H1 (cell line): ENCODE data around the gene ZNF148. TPM values are rescaled to one million over a fixed set of nuclear protein-coding genes. Genes with fewer than 3 reads are reported as not detected.

Source experiments
- CTCF ChIA-PET: fragments of 300-600 bp; sonication (Branson Sonifier 250); formaldehyde crosslinking; loops from one replicate; lab custom pipeline; 2021; ENCODE audit not compliant: partially characterized antibody; lab: Charles Lee
- POLR2A ChIA-PET: fragments of 300-600 bp; sonication (Branson Sonifier 250); formaldehyde crosslinking; loops from one replicate; lab custom pipeline; 2021; ENCODE audit warnings: inconsistent platforms; ENCODE audit not compliant: partially characterized antibody; lab: Charles Lee
- DNase-seq, 2 experiments: peaks; one replicate each; pipeline versions ENCODE4 v3.0.0 to v3.0.0-alpha.2; 2010 to 2022; ENCODE audit warnings: low spot score in 2 of 2, low read depth in 1 of 2, mixed read lengths in 1 of 2
- FAIRE-seq: peaks from 2 replicates; lab custom pipeline; 2011; peaks lifted over from hg19 to GRCh38; lab: Jason Lieb, UNC
- H2AFZ ChIP-seq: 2 replicates; pipeline ENCODE4 v1.8.1; 2012; ENCODE audit warnings: low read length, inconsistent platforms
- H2AK5ac ChIP-seq: 2 replicates; pipeline ENCODE4 v1.6.1; 2013; ENCODE audit warnings: low read depth, low read length
- H2BK120ac ChIP-seq: replicated peaks from 2 replicates; pipeline ENCODE3; 2013; ENCODE audit warnings: low read depth, low read length, inconsistent platforms
- H2BK12ac ChIP-seq: 2 replicates; pipeline ENCODE4 v1.6.1; 2013; ENCODE audit warnings: low read depth, low read length
- H2BK15ac ChIP-seq: 2 replicates; pipeline ENCODE4 v1.6.1; 2013; ENCODE audit warnings: low read length
- H2BK20ac ChIP-seq: 2 replicates; pipeline ENCODE4 v1.6.1; 2013; ENCODE audit warnings: low read length
- H2BK5ac ChIP-seq: 2 replicates; pipeline ENCODE4 v1.6.1; 2013; ENCODE audit warnings: low read depth, low read length
- H3K14ac ChIP-seq: 2 replicates; pipeline ENCODE4 v1.6.1; 2013; ENCODE audit warnings: inconsistent platforms; ENCODE audit not compliant: insufficient read length
- H3K18ac ChIP-seq: 2 replicates; pipeline ENCODE4 v1.6.1; 2013; ENCODE audit warnings: low read length; ENCODE audit errors: extremely low read depth
- H3K23ac ChIP-seq: 2 replicates; pipeline ENCODE4 v1.6.1; 2013; ENCODE audit warnings: inconsistent platforms; ENCODE audit not compliant: insufficient read length
- H3K23me2 ChIP-seq: 2 replicates; pipeline ENCODE4 v1.6.1; 2013; ENCODE audit warnings: low read depth, low read length
- H3K27ac ChIP-seq: 2 replicates; pipeline ENCODE4 v1.6.1; 2011; ENCODE audit warnings: low read depth, low read length, inconsistent platforms
- H3K27me3 ChIP-seq, 4 experiments: replicated peaks in 1 of 4; 1 replicate in 1 of 4; 2 replicates in 3 of 4; pipeline versions ENCODE4 v1.6.1 to v1.8.1; 2011 to 2013; ENCODE audit warnings: low read length in 3 of 4, mild to moderate bottlenecking in 3 of 4, inconsistent platforms in 2 of 4, mixed read lengths in 2 of 4, moderate library complexity in 1 of 4; ENCODE audit not compliant: control insufficient read depth in 3 of 4, insufficient read depth in 3 of 4; ENCODE audit errors: extremely low read depth in 1 of 4
- H3K36me3 ChIP-seq, 4 experiments: 2 replicates each; pipeline versions ENCODE4 v1.6.1 to v1.8.1; 2011 to 2013; ENCODE audit warnings: mild to moderate bottlenecking in 4 of 4, low read length in 3 of 4, moderate library complexity in 2 of 4, control low read depth in 1 of 4, inconsistent platforms in 1 of 4; ENCODE audit not compliant: insufficient read depth in 4 of 4, control insufficient read depth in 2 of 4
- H3K4ac ChIP-seq: replicated peaks from 2 replicates; pipeline ENCODE3; 2013; ENCODE audit warnings: low read length, low read depth, mixed read lengths, inconsistent platforms; ENCODE audit not compliant: insufficient read length
- H3K4me1 ChIP-seq, 4 experiments: replicated peaks in 1 of 4; 1 replicate in 1 of 4; 2 replicates in 3 of 4; pipeline versions ENCODE4 v1.6.1 to v1.8.1; 2011 to 2013; ENCODE audit warnings: low read length in 3 of 4, inconsistent platforms in 2 of 4, mixed read lengths in 1 of 4; ENCODE audit not compliant: insufficient read depth in 4 of 4, control insufficient read depth in 3 of 4
- H3K4me2 ChIP-seq, 2 experiments: 2 replicates each; pipeline versions ENCODE4 v1.6.1 to v1.8.1; 2011 to 2013; ENCODE audit warnings: low read depth in 2 of 2, low read length in 2 of 2, control low read depth in 1 of 2, inconsistent platforms in 1 of 2, mild to moderate bottlenecking in 1 of 2; ENCODE audit not compliant: insufficient read depth in 1 of 2
- H3K4me3 ChIP-seq, 4 experiments: fragments of 200-600, 300-600 bp in 1 of 4; sonication (generic), shearing (Covaris generic), sonication (Bioruptor Twin) in 1 of 4; 2 replicates each; pipeline versions ENCODE4 v1.5.1 to v1.8.1; 2011 to 2016; ENCODE audit warnings: low read length in 4 of 4, low read depth in 3 of 4, control low read depth in 2 of 4, inconsistent platforms in 2 of 4, mild to moderate bottlenecking in 2 of 4, mixed read lengths in 1 of 4, moderate library complexity in 1 of 4; ENCODE audit not compliant: insufficient read depth in 2 of 4; ENCODE audit errors: extremely low read depth in 1 of 4
- H3K56ac ChIP-seq: replicated peaks from 2 replicates; pipeline ENCODE3; 2013; ENCODE audit warnings: low read depth, mild to moderate bottlenecking, mixed read lengths, low read length, inconsistent platforms; ENCODE audit not compliant: insufficient read length
- H3K79me1 ChIP-seq: 2 replicates; pipeline ENCODE4 v1.6.1; 2013; ENCODE audit warnings: low read depth, low read length, control low read depth
- H3K79me2 ChIP-seq, 2 experiments: 2 replicates each; pipeline versions ENCODE4 v1.6.1 to v1.8.1; 2012 to 2013; ENCODE audit warnings: low read length in 2 of 2, mild to moderate bottlenecking in 2 of 2, inconsistent platforms in 1 of 2; ENCODE audit not compliant: insufficient read depth in 2 of 2, control insufficient read depth in 1 of 2
- H3K9ac ChIP-seq, 4 experiments: replicated peaks in 1 of 4; 1 replicate in 1 of 4; 2 replicates in 3 of 4; pipeline versions ENCODE4 v1.6.1 to v1.8.1; 2011 to 2013; ENCODE audit warnings: low read depth in 3 of 4, low read length in 3 of 4, control low read depth in 2 of 4, mild to moderate bottlenecking in 2 of 4, moderate library complexity in 2 of 4, inconsistent platforms in 1 of 4; ENCODE audit errors: extremely low read depth in 1 of 4
- H3K9me3 ChIP-seq, 2 experiments: 2 replicates each; pipeline versions ENCODE4 v1.6.1 to v1.8.1; 2012 to 2013; ENCODE audit warnings: mild to moderate bottlenecking in 2 of 2, moderate library complexity in 2 of 2, control low read depth in 1 of 2, inconsistent platforms in 1 of 2, low read depth in 1 of 2, low read length in 1 of 2, mixed read lengths in 1 of 2; ENCODE audit not compliant: insufficient read depth in 2 of 2
- H4K20me1 ChIP-seq, 2 experiments: replicated peaks in 1 of 2; 2 replicates each; pipeline versions ENCODE3 to v1.8.1; 2011 to 2013; ENCODE audit warnings: inconsistent platforms in 2 of 2, low read length in 2 of 2, mild to moderate bottlenecking in 1 of 2; ENCODE audit not compliant: insufficient read depth in 2 of 2, control insufficient read depth in 1 of 2
- H4K5ac ChIP-seq: 2 replicates; pipeline ENCODE4 v1.6.1; 2013; ENCODE audit warnings: low read length, low read depth, mixed read lengths, inconsistent platforms; ENCODE audit not compliant: insufficient read length
- H4K8ac ChIP-seq: 2 replicates; pipeline ENCODE4 v1.8.0; 2013; ENCODE audit warnings: mild to moderate bottlenecking, moderate library complexity, low read length, inconsistent platforms; ENCODE audit not compliant: insufficient read depth; ENCODE audit errors: extremely low read depth
- H4K91ac ChIP-seq: replicated peaks from 2 replicates; pipeline ENCODE3; 2013; ENCODE audit warnings: low read length, mixed read lengths, inconsistent platforms; ENCODE audit not compliant: insufficient read length
- ASH2L ChIP-seq: fragments of 200-600, 300-600 bp; sonication (generic); IDR thresholded peaks from one replicate; pipeline ENCODE4 v1.7.1; 2017; ENCODE audit warnings: low read length
- CBX5 ChIP-seq: fragments of 300-800, 300-1000 bp; sonication (generic); IDR thresholded peaks from 2 replicates; pipeline ENCODE4 v1.7.1; 2016; ENCODE audit warnings: antibody characterized with exemption, low read length, low read depth
- CHD1 ChIP-seq: IDR thresholded peaks from 2 replicates; pipeline ENCODE4 v1.6.1; 2012; ENCODE audit warnings: low read depth, low read length, improper control_type of control experiment
- CREB1 ChIP-seq: IDR thresholded peaks from 2 replicates; pipeline ENCODE4 v1.6.1; 2012; ENCODE audit warnings: inconsistent platforms
- GTF2F1 ChIP-seq: IDR thresholded peaks from 2 replicates; pipeline ENCODE4 v1.6.1; 2012; ENCODE audit warnings: low read depth, low read length, improper control_type of control experiment, borderline replicate concordance
- JUN ChIP-seq: IDR thresholded peaks from 2 replicates; pipeline ENCODE4 v1.6.1; 2011; ENCODE audit warnings: low read depth, mild to moderate bottlenecking, improper control_type of control experiment, low read length
- KDM1A ChIP-seq: fragments of 200-600, 300-600 bp; sonication (generic); IDR thresholded peaks from 2 replicates; pipeline ENCODE4 v1.7.1; 2016; ENCODE audit warnings: mild to moderate bottlenecking, low read length, borderline replicate concordance
- POLR2A ChIP-seq, 2 experiments: IDR thresholded peaks; 1 replicate in 1 of 2; 2 replicates in 1 of 2; pipeline ENCODE4 v1.6.1; 2011; ENCODE audit warnings: low read depth in 2 of 2, low read length in 2 of 2, mild to moderate bottlenecking in 2 of 2; ENCODE audit errors: control extremely low read depth in 1 of 2
- RXRA ChIP-seq: IDR thresholded peaks from 2 replicates; pipeline ENCODE4 v1.6.1; 2011; ENCODE audit warnings: low read depth, mild to moderate bottlenecking, low read length, moderate library complexity; ENCODE audit not compliant: insufficient read depth
- TAF1 ChIP-seq: IDR thresholded peaks from 2 replicates; pipeline ENCODE4 v1.6.1; 2011; ENCODE audit warnings: mild to moderate bottlenecking, low read depth, low read length
- TCF12 ChIP-seq: IDR thresholded peaks from 2 replicates; pipeline ENCODE4 v1.6.1; 2011; ENCODE audit warnings: low read depth, mild to moderate bottlenecking, low read length
- TEAD4 ChIP-seq: IDR thresholded peaks from 2 replicates; pipeline ENCODE4 v1.6.1; 2012; ENCODE audit warnings: low read depth, low read length, inconsistent platforms, mixed read lengths
- ZNF274 ChIP-seq: IDR thresholded peaks from 2 replicates; pipeline ENCODE4 v1.7.0; 2012; ENCODE audit warnings: low read length, borderline replicate concordance; ENCODE audit errors: extremely low read depth
- WGBS, 2 experiments: shearing (Covaris generic) in 1 of 2; methylation state at CpG; one replicate each; pipeline versions ENCODE4 v1.1.6 to v1.1.7; 2013 to 2015; ENCODE audit warnings: low lambda C conversion rate in 2 of 2, mixed read lengths in 2 of 2, inconsistent platforms in 1 of 2, low coverage in 1 of 2, missing lambda C conversion rate in 1 of 2; ENCODE audit not compliant: insufficient replicate concordance in 2 of 2, insufficient coverage in 1 of 2, insufficient read length in 1 of 2; ENCODE audit errors: extremely low coverage in 1 of 2, missing lambda C conversion rate in 1 of 2; 5-methylcytosine and 5-hydroxymethylcytosine counted together
- polyA plus RNA-seq, 7 experiments: library from polyadenylated mRNA; depleted of rRNA in 3 of 7; stranded (reverse) in 5 of 7; unstranded in 2 of 7; fragments of >200 nt in 5 of 7; fragments of 200-250 nt in 2 of 7; gene quantifications; 1 replicate in 5 of 7; 2 replicates in 1 of 7; 4 replicates in 1 of 7; pipeline versions ENCODE4 v1.2.1 to v1.2.3, GENCODE V29; 2011 to 2013; ENCODE audit warnings: missing spikeins in 2 of 7, mixed read lengths in 2 of 7
- total RNA-seq: library from RNA; stranded (reverse); fragmentation: NEBNext Ultra II Directional; extraction: Animal tissue kit (Norgen Biotek cat#: 25700); gene quantifications from 2 replicates; pipeline ENCODE4 v1.2.1, GENCODE V29; 2021
- TF ChIP-seq, protein P1 (sequence below): IDR thresholded peaks from 2 replicates; pipeline ENCODE4 v1.6.1; 2011; ENCODE audit warnings: low read depth, mild to moderate bottlenecking, low read length; ENCODE audit not compliant: insufficient read depth
- TF ChIP-seq, protein P2 (sequence below): IDR thresholded peaks from 2 replicates; pipeline ENCODE4 v1.6.1; 2012; ENCODE audit warnings: inconsistent platforms

ZNF148 gene
- total and polyA plus RNA-seq, 2 of the 8 experiments (the other 6 are each of a cell fraction or from before 2014, with no cell fraction given) = 3.7 to 22.6 TPM

DNA sequence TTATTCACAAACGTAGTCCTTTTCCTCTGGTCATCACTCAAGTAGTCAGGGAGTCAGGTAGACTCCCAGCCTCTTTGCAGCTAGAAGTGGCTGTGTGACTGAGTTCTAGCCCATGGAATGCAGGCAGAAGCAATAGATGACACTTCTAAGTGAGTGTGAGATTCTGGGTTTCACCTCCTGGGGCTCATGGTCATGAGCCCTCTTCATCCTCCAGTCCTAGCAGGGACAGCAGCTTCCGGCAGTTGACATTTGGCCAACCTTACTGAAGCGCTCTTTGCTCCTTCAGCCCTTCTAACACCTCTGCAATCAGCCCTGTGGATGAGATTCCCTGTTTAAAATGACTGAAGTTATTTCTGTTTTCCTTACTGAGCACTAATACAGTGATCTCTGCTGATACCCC, 184.3 kb downstream of the ZNF148 start:
- Histone ChIP-seq H2AFZ (no peak overlapping the region), H2BK15ac (no peak overlapping the region), H3K27me3 (no peaks in the 10 kb centered on the region), H2BK5ac (no peak overlapping the region), H4K20me1 (no peaks in the 10 kb centered on the region), H3K23ac (no peak overlapping the region), H3K27ac (no peak overlapping the region), H3K4ac (no peak overlapping the region), H2BK20ac (no peak overlapping the region), H3K79me1 (no peaks in the 10 kb centered on the region), H3K18ac (no peak overlapping the region), H3K14ac (no peak overlapping the region), H3K23me2 (no peaks in the 10 kb centered on the region), H2AK5ac (no peak overlapping the region), H3K4me3 (no peak overlapping the region), H3K9me3 (no peaks in the 10 kb centered on the region; a peak in 1 of 4 replicates), H2BK120ac (no peak overlapping the region), H4K5ac (no peak overlapping the region), H3K36me3 (peaks cover 0 to 10% (median 2%) of the 10 kb centered on the region in 4 experiments; a peak in 3 of 8 replicates), H3K56ac (no peak overlapping the region), H4K91ac (no peak overlapping the region), H3K9ac (no peak overlapping the region), H3K79me2 (no peaks in the 10 kb centered on the region), H3K4me1 (peaks cover 3 to 17% (median 11%) of the 10 kb centered on the region in 4 experiments), H3K4me2 (no peak overlapping the region), H4K8ac (no peak overlapping the region), H2BK12ac (no peak overlapping the region)
- 62% methylated on average over 3 of the region's 3 CpGs; no CpG with 5 or more reads in 1 of the 2 experiments for WGBS, 2 experiments
- ChIA-PET POLR2A (no interaction called here), CTCF (interaction anchor here (0.8 to 3.9 kb wide), 3 partner anchors 11 to 40 kb away, joined by 3 to 16 read pairs (median 6); no protein-coding TSS in a partner anchor)
- FAIRE-seq (no peak), DNase-seq (no peak)
- TF ChIP-seq ASH2L = no peak
- TF ChIP-seq GTF2F1 = no peak
- TF ChIP-seq ZNF274 = no peak
- TF ChIP-seq TCF12 = no peak
- no peak for TF ChIP-seq CHD1
- TF ChIP-seq, protein P1, sequence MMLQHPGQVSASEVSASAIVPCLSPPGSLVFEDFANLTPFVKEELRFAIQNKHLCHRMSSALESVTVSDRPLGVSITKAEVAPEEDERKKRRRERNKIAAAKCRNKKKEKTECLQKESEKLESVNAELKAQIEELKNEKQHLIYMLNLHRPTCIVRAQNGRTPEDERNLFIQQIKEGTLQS = no peak
- TF ChIP-seq JUN = no peak
- no peak for TF ChIP-seq CREB1
- TF ChIP-seq CBX5 = no peak
- TF ChIP-seq KDM1A = no peak
- TF ChIP-seq, protein P2, sequence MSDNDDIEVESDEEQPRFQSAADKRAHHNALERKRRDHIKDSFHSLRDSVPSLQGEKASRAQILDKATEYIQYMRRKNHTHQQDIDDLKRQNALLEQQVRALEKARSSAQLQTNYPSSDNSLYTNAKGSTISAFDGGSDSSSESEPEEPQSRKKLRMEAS = no peak
- TF ChIP-seq TEAD4 = no peak
- no peak for TF ChIP-seq RXRA
- no peak for TF ChIP-seq POLR2A (IDR thresholded peaks at IDR 0.05; ENCODE audit: control extremely low read depth in 1 of 2, low read depth in 2 of 2, low read length in 2 of 2)
- TF ChIP-seq TAF1 = no peak
